HG03064 (cell line): ENCODE measurements around the gene DCHS2.
A peak's percentile ranks its signal among the peaks of the same experiment; 100 is the strongest.

ENCODE experiments used
- ATAC-seq: cut with Tn5 transposase; IDR thresholded peaks from one replicate; pipeline ENCODE4 v1.9.1; 2021; ENCODE audit warnings: low read depth; ENCODE audit not compliant: unreplicated experiment

The DCHS2 gene

GRCh38 chr4:154399259-154399974 is 92.2 kb downstream of the DCHS2 start:
- no peak for ATAC-seq

GRCh38 chr4:154390324-154390723 is 101.3 kb downstream of the DCHS2 start:
- no peak for ATAC-seq

DNA sequence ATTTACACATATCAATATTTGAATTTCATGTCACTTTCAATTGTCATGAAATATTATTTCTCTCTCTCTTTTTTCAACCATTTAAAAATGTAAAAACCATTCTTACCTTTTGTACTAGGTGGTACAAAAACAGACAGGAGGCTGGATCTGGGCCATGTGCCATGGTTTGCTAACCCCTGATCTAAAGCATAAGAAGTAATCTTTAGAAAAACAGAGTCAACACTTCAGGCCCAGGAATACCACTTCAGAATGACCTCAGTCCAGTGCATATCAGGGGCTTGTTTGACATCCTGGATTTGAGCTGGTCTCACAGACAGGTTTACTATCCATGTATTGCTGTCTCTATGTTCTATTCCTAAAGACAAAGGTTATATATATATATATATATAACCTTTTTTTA is 102.5 kb downstream of the DCHS2 start:
- no peak for ATAC-seq

GRCh38 chr4:154384012-154384411 is 107.6 kb downstream of the DCHS2 start:
- no peak for ATAC-seq

DNA sequence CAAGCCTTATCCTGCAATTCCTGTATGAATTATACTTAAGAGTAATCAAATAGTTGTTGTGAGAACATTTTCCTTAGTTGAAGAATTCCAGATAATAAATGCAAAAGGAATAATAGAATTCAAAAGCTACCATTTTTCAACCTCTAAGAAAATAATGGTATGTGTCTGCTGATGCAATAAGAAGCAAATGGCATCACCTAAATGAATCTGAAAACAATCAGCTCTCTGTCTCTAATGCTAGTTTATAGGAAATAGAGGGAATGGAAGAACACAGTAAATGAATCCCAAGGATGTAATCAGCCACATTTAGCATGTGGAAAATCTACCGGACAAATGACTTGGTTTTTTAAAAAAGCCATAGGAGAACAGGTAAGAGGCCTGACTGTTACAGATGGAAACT is 115.1 kb downstream of the DCHS2 start:
- ATAC-seq = no peak

- no peak for ATAC-seq
Observed at GRCh38 chr4:154368060-154368459, 123.5 kb downstream of the DCHS2 start.

GRCh38 chr4:154367659-154368058 is 123.9 kb downstream of the DCHS2 start:
- ATAC-seq = no peak

DNA sequence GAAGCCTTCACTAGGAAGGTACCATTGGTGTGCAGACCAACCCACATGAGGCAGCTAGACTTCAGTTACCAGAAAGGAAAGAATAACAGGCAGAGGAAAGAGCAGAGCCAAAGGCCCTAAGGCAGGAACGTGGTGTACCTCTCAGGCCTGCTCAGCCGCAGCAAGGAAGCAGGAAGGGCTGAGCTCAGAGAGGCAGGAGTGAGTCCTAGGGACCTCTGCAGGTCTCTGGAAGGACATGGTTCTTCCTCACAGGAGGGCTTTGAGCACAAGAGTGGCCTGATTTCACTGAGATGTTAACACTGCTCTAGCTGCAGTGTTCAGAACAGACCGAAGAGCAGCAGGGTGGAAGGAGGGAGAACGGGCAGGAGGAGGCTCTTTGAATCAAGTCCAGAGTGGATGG is 124.6 kb downstream of the DCHS2 start:
- ATAC-seq = no peak

DNA sequence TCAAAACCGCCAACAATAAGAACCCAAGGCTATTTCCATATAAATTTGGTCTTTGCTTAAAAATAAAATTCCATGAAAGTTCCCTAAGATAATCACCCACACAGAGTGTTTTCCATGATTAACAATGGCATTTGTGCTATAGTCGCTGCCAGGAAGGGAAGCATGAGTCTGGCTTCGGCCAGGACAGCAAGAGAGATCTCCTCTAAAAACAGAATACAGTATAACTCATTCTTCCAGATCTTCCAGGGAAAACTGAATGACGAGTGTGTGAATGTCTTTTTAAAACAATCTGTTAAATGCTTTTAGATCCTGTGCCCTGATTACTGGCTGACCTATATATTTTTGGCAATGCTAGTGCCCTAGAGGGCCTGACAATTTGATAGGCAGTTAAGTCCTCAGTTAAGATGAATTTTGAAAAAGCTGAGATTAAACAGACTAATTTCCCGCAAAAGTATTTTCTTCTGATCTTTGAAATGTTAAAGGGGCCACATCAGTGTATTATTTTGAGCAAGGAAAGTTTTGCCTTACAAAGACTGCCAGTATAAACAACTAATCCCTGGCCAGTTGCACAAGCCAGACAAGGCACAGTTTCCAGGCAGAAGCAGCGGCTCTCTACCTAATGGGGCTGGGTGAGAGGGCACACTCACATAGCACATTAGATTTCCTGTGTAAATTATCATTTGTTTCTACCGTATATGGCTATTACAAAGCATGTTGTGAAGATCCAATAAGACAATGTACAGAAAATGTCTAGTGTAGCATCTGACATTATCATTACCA is 127.3 kb downstream of the DCHS2 start:
- ATAC-seq = no peak

GRCh38 chr4:154361450-154361849 is 130.1 kb downstream of the DCHS2 start:
- ATAC-seq = no peak

DNA sequence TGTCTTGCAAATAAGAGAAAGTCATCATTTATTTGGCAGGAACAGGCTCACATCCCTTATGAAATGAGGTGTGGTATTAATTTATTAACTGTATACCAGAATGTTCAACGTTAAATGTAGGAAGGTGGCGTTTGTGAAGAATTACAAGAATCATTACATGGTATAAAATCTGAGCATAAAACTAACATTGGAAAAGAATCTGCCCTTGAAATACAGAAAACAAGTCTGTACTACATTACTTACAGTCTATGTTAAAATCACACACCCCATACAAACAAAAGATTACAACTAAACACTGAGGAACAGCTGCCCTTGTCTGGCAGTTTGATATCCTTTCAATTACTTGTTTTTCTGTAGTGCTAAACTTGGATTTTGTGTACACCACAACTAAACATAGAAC is 131.1 kb downstream of the DCHS2 start:
- ATAC-seq = no peak

DNA sequence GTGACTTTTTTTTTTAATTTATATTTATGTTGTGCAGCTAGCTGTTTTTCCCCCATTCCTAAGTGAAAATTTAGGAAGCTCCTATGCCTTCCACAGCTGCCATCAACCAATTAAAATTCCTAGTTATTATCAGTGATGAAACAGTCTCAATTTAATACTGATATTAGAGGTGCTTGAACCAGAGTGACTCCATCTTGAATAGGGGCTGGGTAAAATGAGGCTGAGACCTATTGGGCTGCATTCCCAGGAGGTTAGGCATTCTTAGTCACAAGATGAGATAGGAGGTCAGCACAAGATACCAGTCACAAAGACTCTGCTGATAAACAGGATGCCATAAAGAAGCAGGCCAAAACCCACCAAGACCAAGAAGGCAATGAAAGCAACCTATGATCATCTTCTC is 136.7 kb downstream of the DCHS2 start:
- no peak for ATAC-seq

- ATAC-seq = no peak
Observed at GRCh38 chr4:154349829-154350228, 141.8 kb downstream of the DCHS2 start.

- no peak for ATAC-seq
Observed at GRCh38 chr4:154348657-154349056, 142.9 kb downstream of the DCHS2 start.

GRCh38 chr4:154345359-154345758 is 146.2 kb downstream of the DCHS2 start:
- no peak for ATAC-seq

DNA sequence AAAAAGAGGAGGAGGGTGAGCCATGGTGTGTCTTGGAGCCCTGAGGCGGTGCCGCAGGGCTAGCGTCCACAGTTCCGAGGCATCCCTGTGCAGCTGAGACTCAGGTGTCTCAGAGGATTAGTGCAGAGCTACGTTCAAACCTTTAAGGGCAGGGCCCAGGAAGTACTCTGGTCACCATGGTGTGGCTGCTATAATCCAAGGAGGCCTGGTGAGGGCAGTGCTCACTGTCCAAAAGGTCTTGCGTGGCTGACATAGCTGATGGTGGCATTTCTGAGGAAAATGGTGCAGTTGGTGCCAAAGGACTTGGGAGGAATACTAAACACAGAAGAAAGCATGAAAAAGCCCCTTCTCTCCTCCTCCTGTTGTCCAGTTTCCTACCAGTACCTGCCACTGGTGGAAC is 146.9 kb downstream of the DCHS2 start:
- ATAC-seq = no peak

DNA sequence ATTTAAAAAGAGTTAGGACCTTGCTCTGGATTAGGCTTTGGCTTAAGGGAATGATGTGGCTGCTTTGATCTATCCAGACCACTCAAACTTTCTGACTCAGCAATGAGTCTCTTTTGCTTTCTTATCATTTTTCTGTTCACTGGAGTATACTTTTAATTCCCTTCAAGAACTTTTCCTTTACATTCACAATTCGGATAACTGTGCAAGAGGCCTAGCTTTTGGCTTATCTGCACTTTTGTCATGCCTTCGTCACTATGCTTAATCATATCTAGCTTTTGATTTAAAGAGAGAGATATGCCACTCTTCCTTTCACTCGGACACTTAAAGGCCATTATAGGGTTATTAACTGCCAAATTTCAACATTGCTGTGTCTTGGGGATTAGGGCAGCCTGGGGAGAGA is 147.9 kb downstream of the DCHS2 start:
- no peak for ATAC-seq

DNA sequence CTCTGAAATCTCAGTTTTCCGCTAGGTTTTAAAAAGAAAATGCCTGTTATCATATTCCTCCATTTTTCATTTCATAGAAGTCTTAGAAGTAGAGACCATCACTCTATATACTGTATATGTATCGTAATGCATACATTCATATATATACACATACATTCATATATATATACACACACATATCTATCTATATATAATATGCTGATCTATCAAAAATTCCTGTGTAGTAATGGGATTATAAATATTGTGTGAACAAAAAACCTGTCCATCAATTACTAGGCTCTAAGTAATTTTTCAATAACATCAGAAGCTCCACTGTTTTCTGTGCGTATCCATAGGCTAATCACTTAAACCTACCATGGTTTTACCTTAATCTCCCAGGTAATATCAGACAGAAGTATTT is 150.2 kb downstream of the DCHS2 start:
- no peak for ATAC-seq

DNA sequence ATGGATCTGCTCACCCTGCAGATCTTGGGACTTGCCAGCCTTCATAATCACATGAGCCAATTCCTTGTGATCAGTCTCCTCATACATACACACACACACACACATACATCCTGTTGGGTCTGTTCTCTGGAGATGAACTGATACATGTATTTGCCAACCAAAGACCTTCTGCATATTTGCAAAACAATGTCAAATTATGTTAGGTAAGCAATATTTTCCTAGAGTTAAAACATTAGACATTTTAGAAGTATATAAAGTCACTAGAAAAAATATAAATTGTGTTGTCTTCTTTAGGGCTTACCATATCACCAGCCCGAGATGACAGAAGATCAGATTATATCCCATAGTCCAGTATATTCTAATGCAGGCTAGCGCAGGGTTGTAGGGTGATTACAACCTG is 156.0 kb downstream of the DCHS2 start:
- ATAC-seq = no peak

DNA sequence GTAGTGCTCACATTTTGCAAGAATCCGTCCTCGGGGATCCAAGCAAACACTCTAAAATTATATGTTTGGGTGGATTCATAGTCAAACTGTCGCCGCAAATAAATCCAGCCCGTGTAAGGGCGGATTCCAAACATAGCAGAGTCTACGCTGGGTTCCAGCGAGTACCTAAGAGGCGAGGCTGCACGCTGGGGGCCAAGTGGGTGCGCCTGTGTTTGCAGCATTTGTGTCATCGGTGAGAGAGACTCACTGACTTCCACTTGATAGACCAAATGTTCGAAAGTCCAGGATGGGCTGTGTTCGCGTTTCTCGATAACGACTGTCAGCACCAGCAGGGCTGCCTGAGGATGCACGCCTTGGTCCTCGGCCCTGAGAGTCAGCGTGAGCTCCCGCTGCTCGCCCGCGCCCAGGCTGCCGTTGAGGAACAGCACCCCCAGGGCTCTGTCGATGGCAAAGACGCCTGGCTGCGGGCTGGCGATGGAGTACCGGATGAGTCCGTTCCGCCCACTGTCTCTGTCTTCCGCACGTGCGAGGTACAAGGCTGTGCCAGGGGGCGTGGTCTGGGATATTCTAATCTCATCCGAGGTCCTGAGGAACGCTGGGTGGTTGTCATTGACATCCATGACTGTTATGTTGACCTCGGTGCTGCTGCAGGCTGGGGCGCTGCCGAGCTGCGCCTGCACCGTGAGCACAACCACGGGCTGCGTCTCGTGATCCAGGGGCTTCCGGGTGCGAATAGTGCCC is 158.7 kb downstream of the DCHS2 start:
- ATAC-seq = peak; percentile 75

DNA sequence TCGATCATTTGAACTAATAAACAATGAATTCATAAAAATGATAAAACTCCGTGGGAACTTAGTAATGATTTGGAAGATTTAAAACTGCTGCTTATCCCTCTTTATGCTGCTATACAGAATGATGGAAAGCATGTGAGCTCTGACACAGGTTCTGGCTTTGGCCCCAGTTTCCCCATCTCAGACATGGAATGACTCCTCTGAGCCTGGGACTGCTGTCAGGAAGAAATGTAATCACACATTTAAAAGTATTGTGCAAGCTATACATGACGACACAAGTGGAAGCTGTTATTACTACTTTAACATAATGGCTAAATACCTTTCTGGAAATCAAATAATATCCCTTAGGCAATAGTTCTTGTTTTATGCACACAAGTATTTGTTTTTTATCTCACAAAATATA is 161.7 kb downstream of the DCHS2 start:
- no peak for ATAC-seq
